Globus pallidus (tissue), 1 donor: ENCODE data around the gene CARD11.
"Not testable (repeated sequence)": the region's sequence is repeated elsewhere in the genome, so short reads cannot be mapped to it uniquely, and the experiment has no call there.

Source experiments
- DNase-seq: peaks from one replicate; pipeline ENCODE4 v3.0.0-alpha.2; 2015; ENCODE audit warnings: low spot score

CARD11 gene

DNA sequence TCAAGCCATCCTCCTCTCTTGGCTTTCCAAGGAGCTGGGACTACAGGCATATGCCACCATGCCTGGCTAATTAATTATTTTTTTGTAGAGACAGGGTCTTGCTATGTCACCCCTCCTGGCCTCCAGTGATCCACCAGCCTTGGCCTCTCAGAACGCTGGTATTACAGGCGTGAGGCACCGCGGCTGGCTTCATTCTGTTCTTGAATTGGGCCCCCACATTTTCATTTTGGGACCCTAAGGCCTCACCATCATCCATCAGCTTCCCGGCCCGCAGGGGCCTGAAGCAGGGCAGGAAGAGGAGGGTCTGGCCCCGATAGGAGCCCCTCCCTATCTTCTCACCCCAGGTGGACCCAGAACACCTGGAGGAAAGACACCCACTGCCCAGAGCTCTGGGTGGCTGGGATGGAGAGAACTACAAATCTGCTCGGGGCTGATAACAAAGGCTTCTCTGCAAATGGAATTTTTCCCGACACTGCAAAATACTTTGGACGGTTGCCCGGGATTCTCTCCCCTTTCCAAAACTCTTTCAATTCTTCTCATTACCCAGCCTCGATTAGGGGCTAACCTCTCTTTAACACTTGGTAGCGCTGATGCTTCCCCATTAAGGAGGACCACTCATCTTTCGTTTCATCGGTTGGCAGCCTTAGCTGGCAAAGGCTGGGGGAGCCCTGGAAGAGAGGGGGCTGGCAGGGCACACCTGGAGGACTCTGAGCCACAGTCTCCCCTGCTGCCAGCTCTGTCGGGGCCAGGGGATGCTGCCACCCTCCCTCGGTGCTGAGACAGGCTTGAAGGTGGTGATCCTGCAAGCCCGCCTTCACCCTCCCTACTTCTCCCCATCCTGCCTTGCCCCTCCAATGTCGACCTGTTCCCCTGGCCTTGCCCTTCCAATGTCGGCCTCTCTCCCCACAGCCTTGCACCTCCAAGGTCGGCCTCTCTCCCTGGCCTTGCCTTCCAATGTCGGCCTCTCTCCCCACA is 118.5 kb downstream of the CARD11 start:
- DNase-seq = no peak

DNA sequence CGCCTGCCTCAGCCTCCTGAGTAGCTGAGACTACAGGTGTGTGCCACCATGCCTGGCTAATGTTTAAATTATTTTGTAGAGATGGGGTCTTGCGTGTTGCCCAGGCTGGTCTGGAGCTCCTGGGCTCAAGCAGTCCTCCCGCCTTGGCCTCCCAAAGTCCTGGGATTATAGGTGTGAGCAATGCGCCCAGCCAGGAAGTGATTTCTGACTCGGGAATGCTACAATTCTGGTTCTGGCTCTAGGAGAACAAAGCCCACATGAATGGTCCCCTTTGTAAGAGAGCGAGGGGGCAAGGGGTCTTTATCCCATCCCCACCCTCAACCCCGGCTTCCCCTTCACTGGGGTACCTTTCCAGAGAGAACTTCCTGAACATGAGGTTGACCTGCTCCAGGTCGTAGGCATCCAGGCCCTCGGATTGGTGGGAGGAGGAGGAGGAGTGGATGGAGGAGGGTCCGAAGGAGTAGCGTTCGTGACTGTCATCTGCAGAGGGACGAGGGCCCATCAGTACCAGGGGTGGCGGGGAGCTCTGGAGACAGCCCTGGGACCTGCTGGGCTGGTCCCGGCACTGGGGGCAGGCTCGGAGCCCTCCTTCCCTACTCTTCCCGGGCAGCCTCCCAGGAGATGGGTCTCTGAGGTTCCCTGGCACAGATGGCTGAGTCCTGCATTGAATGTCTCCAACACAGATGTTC is 119.6 kb downstream of the CARD11 start:
- no peak for DNase-seq

DNA sequence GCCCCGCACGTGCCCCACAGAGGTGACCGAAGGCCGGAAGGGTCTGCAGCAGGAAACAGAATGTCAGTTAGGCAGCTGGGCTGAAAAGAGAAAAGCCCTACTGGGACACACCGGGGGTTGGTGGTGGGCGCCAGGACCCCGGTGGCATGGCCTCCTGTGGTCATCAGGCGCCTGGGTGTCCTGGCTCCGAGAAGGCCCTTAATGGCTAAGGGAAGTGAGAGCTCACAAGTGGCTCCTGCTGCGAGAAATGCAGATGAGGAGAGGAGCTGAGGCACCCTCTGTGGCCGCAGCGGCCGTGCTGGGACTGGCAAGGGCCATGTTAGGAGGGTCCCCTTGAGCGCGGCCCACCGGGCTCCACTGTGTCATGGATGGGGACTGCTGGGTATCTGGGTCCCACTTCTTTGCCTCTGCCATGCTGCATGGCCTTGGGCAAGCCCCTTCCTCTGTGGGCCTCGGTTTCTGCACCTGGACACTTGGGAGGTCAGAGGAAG is 120.3 kb downstream of the CARD11 start:
- DNase-seq = no peak

DNA sequence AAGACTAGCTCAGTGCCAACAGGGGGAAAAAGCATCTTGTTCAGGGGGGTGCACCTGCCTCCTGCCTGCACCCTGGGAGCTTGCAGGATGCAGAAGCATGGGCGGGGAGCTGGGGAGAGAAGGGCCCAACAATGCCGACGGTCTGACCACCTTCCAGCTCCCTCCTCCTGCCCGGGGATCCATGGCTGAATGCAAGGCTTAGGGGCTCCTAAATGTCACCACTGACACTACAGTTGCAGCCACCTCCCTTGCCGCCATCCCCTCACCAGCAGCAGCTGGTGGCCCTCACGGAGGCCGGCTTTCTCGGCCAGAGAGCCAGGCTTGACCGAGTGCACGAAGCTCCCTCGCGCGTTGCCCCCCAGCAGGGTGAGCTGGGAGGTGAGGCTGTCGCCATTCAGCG is 120.8 kb downstream of the CARD11 start:
- DNase-seq = no peak

DNA sequence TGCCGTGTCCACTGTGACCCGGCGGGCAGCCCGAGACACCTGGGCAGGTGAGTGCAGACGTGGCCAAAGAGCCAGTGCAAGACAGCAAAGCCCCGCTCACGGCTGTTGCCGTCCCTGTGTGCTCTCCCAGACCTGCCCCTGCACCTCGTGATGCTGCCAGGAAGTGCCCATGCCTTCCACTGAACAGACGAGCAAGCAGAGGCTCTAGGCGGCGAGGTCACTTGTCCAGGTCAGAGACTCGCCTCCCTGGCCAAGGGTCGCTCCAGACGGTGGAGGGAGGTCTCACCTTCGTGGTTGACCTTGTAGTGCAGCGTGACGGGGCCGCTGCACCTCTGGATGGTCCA is 121.3 kb downstream of the CARD11 start:
- DNase-seq = no peak

DNA sequence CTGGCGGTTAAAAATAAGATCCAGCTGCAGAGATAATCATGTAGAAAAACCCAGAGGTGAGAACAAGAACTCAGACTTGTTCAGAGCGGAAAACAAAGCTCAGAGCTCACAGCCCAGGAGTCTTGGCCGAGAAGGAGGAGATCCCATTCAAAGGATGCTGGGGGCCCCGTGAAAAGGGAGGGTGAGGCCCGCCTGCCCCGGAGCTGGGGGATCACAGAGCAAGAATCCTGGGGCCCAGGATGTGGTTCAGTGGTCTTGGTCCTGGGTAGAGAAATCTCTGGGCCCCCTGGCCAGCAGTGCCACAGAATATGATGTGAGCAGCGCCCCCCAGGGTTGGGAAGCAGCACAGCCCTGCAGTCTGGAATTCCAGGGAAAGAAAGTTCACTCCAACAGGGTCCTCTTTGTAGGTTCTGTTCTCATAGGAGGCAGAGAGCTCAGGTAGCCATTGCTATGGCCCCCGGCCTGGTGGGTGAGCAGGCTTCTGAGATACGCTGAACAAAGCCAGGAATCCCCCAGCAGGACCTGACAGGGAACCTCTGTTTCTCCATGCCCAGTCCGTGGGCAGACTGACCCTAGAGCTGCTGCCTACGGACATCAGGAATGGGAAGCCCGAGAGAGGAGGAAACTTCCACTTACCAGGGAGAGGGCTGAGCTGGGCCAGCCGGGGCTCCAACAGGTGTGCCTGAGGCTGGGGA is 121.9 kb downstream of the CARD11 start:
- no peak for DNase-seq

DNA sequence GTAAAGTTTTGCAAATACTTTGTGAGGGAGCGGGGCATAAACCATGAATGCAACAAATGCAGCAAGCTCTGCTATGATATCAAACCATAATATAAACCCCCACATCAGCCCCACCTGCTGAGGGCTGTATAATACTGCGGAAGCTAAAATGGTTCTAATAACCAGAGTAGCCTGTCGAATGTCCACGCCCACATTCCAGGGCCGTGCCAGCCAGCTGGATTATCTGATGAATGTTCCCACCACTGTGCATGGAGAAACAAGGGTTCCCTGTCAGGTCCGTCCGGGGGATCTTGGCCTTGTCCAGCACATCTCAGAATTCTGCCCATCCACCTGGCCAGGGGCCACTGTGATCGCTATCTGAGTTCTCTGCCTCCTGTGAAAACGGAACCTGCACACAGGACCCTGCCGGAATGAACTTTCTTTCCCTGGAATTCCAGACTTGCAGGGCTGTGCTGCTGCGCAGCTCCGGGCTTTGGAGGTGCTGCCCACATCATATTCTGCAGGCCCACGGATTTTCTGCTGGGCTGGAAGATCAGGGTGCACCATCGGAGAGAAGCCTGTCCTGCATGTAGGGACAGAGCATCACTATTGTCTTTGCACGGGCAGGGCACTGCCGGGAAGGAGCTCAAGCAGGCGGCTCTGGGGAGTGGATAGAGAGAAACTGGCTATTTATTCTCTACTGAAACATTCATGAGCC is 122.6 kb downstream of the CARD11 start:
- no peak for DNase-seq

DNA sequence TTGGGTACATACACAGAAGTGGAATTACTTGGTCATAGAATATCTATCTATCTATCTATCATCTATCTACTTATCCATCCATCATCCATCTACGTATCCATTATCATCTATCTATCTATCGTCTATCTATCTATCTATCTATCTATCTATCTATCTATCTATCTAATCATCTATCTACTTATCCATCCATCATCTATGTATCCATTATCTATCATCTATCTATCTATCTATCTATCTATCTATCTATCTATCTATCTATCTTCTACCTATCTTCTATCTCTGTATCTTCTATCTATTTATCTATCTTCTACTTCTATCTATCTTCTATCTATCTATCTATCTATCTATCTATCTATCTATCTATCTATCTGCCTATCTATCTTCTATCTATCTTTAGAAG is 123.2 kb downstream of the CARD11 start:
- DNase-seq = not testable (repeated sequence)

DNA sequence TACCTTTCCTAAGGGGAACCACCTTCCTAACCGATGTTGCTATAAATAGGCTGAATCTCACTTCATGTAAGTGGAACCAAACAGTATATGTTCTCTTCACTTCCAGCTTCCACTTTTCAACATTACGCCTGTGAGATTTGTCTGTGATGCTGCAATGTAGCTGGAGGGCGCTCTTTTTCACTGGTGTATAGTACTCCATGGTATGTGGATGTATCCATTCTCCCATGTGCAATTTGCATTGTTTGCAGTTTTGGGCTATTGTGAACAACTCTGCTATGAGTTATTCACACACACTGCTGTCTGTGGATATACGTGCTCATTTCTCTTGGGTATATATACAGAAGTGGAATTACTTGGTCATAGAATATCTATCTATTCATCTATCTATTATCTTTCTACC is 123.6 kb downstream of the CARD11 start:
- DNase-seq = no peak

DNA sequence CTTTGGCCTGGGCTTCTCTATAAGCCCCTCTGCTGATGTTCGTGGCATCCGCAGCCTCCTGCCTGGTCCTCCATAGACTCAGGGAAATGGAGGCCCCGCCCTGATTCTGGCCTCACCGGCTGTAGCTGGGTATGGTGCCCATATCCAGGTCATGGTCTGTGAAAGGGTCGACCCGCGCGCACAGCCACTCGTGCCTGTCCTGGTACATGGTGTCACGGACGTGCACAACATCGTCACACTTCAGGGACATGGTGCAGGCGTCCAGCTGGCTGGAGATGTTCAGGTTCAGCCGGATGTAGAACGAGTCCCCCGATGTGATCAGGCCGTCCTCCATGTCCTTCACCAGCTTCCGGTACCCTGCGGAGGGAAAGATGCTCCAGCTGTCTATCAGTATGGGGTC is 124.4 kb downstream of the CARD11 start:
- no peak for DNase-seq

DNA sequence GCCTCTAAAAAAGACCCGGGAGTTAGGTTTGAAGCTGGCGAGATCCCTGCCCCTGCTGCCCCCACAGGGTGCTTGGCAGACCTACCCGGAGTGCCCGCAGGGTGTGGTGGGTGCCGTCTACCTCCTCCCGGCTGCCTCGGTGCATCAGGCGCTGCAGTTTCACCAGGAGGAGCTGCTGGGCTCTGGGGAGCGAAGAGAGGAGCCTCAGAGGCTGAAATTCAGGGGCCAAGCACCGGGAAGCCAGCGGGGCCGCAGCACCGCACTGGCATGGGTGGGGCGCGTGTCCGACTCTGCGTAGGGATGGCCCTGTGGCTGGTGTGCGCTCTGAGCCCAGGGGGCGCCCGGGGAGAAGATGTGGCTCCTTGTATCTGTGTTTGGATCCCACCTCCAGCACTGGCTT is 125.3 kb downstream of the CARD11 start:
- no peak for DNase-seq

DNA sequence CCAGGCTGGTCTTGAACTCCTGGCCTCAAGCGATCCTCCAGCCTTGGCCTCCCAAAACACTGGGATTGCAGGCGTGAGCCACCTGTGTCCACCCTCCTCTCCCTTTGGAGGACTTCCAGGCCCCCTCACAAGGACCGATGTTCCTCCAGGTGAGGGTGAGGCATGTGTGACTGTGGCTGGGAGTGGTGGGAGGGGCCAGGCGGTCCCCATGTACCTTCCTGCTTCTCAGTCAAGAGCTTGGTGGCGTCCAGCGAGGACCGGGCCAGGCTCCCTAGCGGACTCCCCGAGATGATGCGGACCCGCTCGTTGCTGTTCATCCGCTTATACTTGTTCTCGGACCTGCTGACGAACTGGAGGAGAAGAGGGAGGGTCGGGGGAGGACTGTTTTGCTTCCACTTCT is 128.6 kb downstream of the CARD11 start:
- no peak for DNase-seq

DNA sequence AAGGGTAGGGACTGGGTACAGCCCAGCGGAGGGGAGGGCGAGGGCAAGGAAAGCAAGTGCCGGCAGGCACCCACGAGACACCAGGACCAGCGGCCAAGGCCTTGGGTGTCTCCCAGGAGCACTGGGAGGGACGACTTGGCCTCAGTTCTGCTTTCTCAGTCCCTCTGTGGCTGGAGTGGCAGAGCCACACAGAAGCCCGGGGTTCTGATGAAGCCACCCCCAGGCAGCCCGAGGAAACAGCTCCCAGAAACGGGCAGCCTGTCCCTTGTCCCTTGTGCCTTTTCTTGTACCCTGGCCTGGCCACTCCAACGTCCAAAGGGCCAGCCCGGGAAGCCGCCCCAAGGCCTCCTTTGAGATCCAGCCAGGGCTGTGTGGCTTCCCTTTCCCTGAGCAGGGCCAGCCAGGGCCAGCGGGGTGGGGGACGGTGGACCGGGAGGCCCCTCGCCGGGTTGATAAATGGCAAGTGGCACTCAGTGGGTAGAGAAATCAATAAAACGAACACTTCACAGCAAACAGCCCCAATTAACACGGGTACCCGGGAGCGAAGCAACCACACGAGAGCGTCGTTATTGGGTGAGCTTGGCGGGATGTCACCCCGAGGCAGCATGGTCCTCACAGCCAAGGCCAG is 129.8 kb downstream of the CARD11 start:
- DNase-seq = peak; percentile 8

DNA sequence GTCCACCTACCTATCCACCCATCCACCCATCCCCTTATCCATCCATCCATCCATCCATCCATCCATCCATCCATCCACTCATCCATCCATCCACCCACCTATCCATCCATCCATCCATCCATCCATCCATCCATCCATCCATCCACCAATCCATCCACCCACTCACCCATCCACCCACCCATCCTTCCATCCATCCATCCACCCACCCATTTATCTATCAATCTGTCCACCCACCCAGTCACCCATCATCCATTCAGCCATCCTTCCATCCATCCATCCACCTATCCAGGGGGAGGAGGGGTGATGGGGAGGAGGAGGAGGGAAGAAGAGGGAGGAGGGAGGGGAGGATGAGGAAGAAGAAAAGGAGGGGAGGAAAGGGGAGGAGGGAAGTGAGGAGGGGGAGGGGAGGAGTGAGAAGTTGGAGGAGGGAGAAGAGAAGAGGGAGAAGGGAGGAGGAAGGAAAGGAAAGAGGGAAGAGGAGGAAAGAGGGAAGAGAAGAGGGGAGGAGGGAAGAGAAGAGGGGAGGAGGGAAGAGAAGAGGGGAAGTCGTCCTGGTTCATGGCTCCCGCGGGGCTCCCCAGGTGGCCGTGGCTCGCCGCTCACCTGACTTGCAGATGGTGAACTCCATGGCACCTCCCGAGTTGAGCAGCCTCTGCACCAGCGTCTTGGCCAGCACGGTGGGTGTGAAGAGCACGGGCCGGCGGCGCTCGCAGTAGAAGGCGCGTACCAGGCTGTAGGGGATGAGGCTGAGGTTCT is 130.8 kb downstream of the CARD11 start:
- DNase-seq = no peak

DNA sequence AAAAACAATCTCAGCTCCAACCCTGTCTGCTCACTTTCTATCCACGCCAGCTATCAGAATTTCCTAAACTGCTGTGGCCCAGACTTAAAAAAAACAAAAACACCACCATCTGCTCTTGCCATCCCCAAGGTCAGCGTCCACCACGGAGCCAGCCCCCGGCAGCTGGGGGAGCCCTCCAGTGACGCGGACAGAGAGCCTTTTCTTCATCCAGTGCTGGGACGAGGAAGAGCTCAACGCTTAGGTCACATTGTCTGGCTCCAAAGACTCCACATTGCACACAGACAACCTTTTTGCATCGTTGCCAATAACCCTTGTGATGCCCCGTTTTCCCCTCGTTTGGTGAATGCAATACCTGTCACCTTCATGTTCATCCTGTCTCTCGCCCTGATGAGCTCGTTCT is 132.2 kb downstream of the CARD11 start:
- peak; percentile 24 for DNase-seq

DNA sequence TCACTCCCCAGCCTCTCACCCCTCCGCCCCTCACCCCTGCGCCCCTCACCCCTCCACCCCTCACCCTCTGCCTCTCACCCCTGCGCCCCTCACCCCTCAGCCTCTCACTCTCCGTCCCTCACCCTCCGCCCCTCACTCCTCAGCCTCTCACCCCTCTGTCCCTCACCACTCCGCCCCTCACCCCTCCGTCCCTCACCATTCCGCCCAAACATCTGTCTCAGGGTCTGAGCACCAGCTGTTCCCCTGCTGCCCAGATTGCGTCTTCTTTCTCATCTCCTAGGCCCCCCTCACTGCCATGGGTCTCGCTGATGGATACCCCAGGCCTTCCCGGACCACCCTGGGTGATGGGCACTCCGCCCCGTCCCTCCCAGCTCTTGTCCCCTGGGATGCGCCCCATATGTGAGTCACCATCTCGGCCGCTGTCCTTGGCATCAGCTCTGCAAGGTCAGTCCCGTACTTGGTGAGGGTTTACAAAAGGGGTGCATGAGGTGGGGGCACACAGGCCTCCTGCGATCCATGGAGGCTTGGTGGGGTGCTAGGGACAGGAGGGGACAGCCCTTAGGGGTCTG is 134.1 kb downstream of the CARD11 start:
- DNase-seq = no peak

DNA sequence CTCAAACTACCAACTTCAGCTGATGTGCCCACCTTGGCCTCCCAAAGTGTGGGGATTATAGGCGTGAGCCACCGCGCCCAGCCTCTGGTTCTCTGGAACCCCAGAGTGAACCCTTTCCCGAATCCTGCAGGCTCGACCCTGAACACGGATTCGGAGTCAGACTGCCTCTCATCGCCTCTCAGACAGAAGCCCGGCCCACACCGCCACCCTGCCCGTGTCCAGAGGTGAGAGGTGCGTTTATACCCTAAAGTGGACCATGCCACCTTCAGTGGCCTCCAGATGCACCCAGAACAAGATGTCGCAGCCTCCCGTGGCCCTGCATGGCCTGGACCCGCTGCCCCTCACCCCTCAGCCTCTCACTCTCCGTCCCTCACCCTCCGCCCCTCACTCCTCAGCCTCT is 134.6 kb downstream of the CARD11 start:
- DNase-seq = no peak

DNA sequence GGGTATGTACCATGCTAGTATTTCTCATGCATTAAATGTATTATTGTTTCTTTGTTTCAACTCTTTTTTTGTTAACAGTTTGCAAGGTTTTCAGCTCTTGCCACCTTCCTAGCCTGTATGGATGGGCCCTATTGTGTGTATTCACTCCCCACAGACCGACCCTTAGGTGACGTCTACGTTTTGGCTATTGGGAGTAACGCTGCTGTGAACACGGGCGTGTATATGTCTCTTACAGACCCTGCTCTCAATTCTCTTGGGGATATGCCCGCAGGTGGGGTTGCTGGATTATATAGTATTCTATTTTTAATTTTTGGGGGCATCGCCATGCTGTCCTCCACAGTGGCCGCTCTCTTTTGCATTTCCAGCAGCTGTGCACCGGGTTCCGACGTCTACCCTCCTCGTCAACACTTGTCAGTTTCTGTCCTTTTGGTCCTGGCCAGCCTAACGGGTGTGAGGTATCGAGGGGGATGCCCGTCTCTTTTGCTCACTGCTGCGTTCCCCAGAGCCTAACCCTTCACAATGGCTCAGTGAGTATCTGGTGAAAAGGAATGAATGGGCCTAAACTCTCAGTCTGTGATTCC is 135.5 kb downstream of the CARD11 start:
- DNase-seq = no peak

DNA sequence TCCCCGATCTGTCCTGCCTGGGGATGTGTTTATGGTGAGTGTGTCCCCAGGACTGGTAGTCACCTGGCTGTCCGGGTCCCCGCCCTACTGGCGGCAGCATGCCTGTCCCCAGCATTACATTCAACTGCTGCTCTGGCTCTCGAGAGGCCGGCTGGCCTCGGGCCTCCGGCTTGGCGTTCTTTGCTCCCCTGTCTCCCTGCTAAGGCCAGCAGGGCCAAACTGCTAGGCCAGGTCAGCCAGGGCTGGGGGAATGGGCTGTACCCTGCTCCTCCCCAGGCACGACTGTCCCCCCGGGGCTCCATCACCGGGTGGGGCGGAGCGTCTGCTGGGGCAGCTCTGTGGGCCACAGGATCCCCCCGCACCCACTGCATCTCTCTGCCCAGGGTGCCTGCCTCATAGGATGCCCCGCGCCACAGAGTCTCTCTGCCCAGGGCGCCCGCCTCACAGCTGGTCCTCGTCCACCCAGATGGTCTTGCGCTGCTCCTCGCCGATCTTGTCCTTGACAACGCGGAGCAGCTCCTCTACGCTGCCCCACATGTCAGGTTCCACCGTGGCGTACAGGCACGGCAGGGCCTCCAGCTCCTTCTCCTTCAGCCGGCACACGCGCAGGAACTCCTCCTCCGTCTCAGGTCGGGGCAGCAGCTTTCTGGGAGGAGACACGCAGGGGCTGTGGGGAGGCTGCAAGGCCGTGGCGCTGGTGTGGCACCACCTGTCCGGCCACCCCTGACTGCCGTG is 137.3 kb downstream of the CARD11 start:
- DNase-seq = no peak
